Dedifferentiated amniotic fluid mesenchymal stem cell (primary cell): Measurements from ENCODE around the gene SRGN.

ENCODE experiments used
- DNase-seq: peaks from one replicate; pipeline ENCODE4 v3.0.0-alpha.2; 2016; ENCODE audit errors: extremely low spot score

The SRGN gene

DNA sequence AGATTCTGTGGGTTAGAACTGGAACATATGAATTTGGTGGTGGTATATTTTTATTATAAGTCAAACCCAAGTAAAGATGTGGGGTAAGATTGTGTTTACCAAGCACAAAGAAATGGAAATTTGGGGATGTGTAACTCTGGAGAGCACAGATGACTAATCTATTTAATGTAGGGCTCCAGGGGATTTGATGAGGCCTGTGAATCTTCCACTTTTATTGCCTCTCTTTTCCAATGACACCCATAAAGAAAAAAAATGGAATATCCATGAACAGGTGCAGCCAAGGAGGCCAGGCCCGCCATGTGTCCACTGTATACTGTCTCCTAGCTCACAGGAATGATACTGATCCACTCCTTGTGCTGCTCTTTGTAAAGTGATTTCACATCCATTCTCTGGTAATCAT lies 2.8 kb downstream of the SRGN start:
- DNase-seq, result no peak

DNA sequence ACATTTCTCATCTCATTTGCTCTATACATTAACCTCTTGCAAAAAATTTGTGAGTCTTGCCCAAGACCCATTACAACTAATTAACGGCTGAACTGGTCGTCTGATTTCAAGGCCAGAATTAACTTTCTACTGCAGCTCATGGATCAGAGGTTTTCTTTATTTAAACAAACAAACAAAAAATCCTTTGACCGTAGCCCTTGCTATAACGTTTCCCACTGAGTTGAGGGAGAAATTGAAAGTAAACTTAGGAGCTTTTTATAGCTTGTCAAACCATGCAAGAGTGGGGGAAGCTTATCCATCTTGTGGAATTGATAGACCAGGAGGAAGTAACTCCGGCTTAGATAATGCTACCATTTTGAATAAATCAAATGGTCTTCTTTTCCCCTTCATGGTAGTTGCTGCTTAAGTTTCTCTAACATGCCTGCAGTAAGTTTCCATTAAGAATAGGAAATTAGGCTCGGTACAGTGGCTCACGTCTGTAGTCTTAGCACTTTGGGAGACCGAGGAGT lies 3.3 kb downstream of the SRGN start:
- DNase-seq, result peak; percentile 21

GRCh38 chr10:69092959-69093850 lies 5.3 kb downstream of the SRGN start:
- peak; percentile 82 for DNase-seq

GRCh38 chr10:69093933-69094332 lies 6.0 kb downstream of the SRGN start:
- no peak for DNase-seq

DNA sequence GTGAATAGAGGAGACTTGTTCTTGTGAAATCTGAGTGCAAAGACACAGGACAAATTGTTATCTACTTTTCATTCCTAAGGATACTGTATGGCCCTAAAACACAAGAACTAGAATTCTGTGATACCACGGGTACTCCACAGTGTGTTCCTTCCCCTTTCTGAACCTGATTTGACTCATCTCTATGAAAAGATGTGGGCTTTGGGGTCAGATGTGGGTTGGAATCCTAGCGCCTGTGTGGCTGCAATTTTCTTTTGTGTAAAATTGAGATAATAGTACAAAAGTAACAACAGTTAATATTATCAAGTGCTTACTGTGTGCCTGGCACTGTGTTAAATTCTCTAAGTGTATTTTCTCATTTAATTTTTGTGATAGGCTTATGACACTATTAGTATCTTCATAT lies 8.1 kb downstream of the SRGN start:
- no peak for DNase-seq

DNA sequence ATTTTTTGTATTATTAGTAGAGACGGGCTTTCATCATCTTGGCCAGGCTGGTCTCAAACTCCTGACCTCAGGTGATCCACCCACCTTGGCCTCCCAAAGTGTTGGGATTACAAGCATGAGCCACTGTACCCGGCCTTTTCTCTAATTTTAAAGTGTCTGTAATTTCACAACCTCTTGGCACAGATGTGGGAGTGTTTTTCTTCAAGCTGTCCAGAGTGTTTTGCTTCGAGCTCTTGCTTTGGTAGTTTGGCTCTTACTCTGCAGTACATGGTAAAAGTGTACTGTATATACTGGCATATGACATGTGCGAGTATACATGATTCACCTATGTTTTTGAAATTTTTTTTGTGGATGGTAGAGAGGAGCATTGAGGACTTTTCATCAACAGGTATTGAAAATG lies 9.8 kb downstream of the SRGN start:
- no peak for DNase-seq

GRCh38 chr10:69100136-69100872 lies 12.4 kb downstream of the SRGN start:
- no peak for DNase-seq

DNA sequence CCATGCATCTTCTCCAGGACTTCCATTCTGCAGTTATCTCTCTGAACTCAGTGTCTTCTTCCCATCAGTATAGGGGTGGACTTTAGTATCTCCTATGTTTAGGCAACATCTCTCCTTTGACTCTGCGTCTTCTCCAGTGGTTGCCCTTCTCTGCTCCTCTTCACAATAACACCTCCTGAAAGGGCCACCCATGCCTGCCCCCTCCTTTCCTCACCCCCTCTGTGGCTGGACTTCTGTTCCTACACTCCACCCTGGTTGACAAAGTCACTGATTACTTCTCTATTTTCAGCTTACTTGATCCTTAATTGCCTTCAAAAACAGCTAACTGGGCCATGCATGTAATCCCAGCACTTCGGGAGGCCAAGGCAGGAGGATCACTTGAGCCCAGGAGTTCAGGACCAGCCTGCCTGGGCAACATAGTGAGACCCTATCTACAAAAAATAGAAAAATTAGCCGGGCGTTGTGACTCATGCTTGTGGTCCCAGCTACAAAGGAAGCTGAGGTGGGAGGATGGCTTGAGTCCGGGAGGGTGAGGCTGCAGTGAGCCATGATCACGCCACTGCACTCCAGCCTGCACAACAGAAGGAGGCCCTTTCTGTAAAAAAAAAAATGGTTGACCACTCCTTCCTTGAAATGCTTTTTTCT lies 13.7 kb downstream of the SRGN start:
- DNase-seq, result no peak

DNA sequence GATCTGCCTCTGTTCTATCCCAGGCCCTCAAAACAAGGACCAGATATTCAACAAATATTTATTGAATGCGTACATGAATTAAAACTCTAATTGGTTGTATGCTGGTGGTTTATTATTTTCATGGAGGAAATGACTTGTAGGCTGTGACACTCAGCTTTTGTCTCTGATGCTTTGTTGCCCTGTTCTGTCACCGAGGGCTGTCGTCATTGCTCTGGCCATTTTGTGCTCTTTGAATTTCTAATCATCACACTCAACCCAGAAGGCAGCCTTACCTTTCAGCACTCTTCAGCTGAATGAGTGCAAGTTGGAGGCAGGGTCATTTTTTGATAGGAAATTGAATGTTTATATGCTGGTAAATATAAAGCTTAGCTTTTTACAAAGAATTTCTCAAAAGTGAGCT lies 14.5 kb downstream of the SRGN start:
- no peak for DNase-seq

DNA sequence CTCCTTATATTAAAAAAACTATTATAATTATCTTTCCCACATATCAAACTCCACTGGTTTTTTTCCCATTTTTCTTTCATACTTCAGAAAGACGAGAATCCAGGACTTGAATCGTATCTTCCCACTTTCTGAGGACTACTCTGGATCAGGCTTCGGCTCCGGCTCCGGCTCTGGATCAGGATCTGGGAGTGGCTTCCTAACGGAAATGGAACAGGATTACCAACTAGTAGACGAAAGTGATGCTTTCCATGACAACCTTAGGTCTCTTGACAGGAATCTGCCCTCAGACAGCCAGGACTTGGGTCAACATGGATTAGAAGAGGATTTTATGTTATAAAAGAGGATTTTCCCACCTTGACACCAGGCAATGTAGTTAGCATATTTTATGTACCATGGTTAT lies 15.9 kb downstream of the SRGN start:
- no peak for DNase-seq

GRCh38 chr10:69104994-69105790 lies 17.3 kb downstream of the SRGN start:
- DNase-seq, result no peak

- no peak for DNase-seq
These were observed 19.2 kb downstream of the SRGN start for GRCh38 chr10:69107176-69107490.

DNA sequence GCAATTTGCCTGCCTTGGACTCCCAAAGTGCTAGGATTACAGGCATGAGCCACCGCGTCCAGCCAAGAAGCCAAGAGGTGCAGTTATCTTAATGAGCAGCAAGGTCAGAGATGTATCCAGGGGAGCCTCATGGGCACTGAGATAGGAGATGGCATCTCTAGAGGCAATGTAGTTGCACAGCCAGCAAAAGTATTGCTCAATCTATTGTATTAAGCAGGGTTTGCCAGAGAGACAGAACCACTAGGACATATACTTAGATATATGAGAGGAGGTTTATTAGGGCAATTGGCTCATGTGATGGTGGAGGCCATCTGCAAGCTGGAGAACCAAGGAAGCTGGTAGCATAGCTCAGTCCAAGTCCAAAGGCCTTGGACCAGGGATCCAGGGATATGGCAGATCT lies 19.8 kb downstream of the SRGN start:
- no peak for DNase-seq

- no peak for DNase-seq
These were observed 32.0 kb downstream of the SRGN start for GRCh38 chr10:69119896-69120295.

GRCh38 chr10:69123306-69123746 lies 35.4 kb downstream of the SRGN start:
- peak; percentile 65 for DNase-seq

- DNase-seq, result peak; percentile 97
These were observed 36.1 kb downstream of the SRGN start, which contains the start of gene VPS26A for GRCh38 chr10:69123747-69124562. Gene VPS26A, plus strand, starts transcription at chr10:69124178. Its CDS starts 100 bp downstream, at chr10:69124278.

DNA sequence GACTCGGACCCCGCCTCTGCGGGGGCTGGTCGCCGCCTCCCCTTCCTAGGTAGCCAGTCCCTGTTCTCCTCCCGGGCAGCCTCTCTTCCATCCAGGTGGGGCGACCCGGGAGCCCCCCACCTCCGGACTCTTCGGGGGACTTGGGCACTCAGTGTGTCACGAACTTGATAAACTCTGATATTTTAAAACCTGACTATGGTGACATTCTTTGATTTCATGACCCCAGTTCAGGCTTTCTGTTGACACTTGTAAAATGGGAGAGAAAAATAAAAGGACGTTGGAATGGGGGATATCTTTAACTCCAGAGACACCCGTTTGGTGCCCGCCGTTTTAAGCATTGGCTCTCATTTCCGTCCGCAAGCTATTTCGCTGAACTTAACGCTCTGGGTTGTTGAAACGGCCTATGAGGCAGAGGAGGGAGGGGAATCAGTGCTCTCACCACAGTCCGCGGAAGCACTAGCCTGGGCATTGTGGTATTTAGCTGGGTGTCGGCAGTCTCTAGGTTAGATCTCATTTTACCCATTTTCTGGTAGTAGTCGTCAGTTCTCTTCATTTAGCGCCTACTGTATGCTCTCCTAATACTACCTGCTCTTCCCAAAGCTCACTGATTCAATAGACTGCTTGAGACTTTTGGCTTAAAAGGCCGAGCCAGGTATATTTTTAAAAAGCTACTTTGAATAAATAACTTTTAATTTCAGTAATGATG lies 36.8 kb downstream of the SRGN start:
- peak; percentile 59 for DNase-seq

DNA sequence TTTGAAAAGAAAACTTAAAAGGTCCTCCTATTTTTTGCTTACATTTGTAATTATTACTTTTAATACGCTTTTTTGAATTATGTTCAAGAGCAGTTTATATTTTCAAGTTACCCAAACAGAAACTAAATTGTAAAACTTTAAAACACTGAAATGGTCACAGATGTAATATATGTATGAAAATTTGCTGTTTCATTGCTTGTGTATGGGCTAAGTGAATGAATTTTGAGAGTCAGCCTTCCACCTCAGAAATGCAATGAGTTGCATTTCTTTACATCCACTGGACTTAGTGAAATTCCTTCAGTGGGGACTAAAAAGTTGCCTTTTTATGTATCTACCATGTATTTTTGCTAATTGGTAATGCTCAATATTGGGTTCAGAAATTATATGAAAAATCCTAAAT lies 37.7 kb downstream of the SRGN start:
- DNase-seq, result no peak

DNA sequence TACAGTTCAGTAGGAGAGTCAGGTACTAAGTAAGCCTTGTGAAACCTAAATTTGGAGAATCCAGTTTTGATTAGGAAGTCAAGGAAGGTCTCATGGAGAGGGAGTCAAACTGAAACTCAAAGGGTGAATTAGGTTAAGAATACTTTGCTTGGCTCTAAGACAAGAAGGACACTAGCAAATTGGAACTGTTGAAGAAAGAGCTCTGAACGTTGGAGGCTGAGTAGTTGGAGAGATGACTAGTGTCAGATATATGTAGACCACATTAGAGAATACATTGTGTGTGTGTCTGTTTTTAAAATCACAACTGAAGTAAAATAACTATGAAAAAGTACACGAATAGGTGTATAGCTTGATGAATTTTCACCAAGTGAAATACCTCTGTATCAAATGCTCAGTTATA lies 42.3 kb downstream of the SRGN start:
- no peak for DNase-seq

- DNase-seq, result no peak
These were observed 52.1 kb downstream of the SRGN start for GRCh38 chr10:69139961-69140360.
